B cell (primary cell): Measurements from ENCODE around the gene SSX2IP. TPM values are rescaled to one million over a fixed set of nuclear protein-coding genes. Genes with fewer than 3 reads are reported as not detected.

Source experiments
- ATAC-seq: fragments of 200-7000 bp; cut with Tn5 transposase; one replicate; pipeline ENCODE4 v1.10.0; 2021; ENCODE audit warnings: low read depth, mild to moderate bottlenecking, moderate number of reproducible peaks, moderate library complexity
- CTCF ChIA-PET: fragments of 350-600 bp; sonication (Branson Sonifier 250); formaldehyde crosslinking; loops from one replicate; lab custom pipeline; 2021; ENCODE audit warnings: antibody characterized with exemption, inconsistent platforms; lab: Charles Lee
- POLR2A ChIA-PET: fragments of 350-600 bp; sonication (Branson Sonifier 250); formaldehyde crosslinking; loops from one replicate; lab custom pipeline; 2021; ENCODE audit warnings: antibody characterized with exemption; lab: Charles Lee
- DNase-seq: peaks from one replicate; pipeline ENCODE4 v3.0.0; 2013
- H2AFZ ChIP-seq: 2 replicates; pipeline ENCODE4 v1.6.1; 2012; ENCODE audit warnings: mild to moderate bottlenecking, low read depth, low read length; ENCODE audit not compliant: insufficient read depth, poor library complexity, severe bottlenecking
- H3K27ac ChIP-seq, 2 donors: 1 replicate in 1 of 2; 2 replicates in 1 of 2; pipeline ENCODE4 v1.5.1; 2012 to 2013; ENCODE audit warnings: low read length in 2 of 2, mild to moderate bottlenecking in 2 of 2, moderate library complexity in 1 of 2
- H3K27me3 ChIP-seq, 4 experiments: fragments of 200-600 bp in 1 of 4; sonication (generic) in 1 of 4; replicated peaks in 1 of 4; 1 replicate in 2 of 4; 2 replicates in 2 of 4; pipeline versions ENCODE4 v1.6.1 to v1.7.0; 2013 to 2016; ENCODE audit warnings: low read length in 3 of 4, mild to moderate bottlenecking in 2 of 4, mixed read lengths in 1 of 4, moderate library complexity in 1 of 4; ENCODE audit not compliant: insufficient read depth in 4 of 4, control insufficient read depth in 3 of 4; ENCODE audit errors: control extremely low read depth in 1 of 4
- H3K36me3 ChIP-seq, 2 experiments: replicated peaks in 1 of 2; 1 replicate in 1 of 2; 2 replicates in 1 of 2; pipeline versions ENCODE4 v1.6.1 to v1.7.1; 2013; ENCODE audit warnings: low read length in 1 of 2; ENCODE audit not compliant: insufficient read depth in 2 of 2, control insufficient read depth in 1 of 2; ENCODE audit errors: control extremely low read depth in 1 of 2, extremely low read depth in 1 of 2
- H3K4me1 ChIP-seq, 2 donors: fragments of 200-600 bp in 1 of 2; sonication (generic) in 1 of 2; 1 replicate in 1 of 2; 2 replicates in 1 of 2; pipeline versions ENCODE4 v1.5.1 to v1.6.1; 2013 to 2017; ENCODE audit warnings: low read length in 2 of 2; ENCODE audit not compliant: control insufficient read depth in 2 of 2, insufficient read depth in 2 of 2
- H3K4me2 ChIP-seq: replicated peaks from 2 replicates; pipeline ENCODE3; 2012; ENCODE audit warnings: mild to moderate bottlenecking, low read depth, low read length; ENCODE audit not compliant: poor library complexity, severe bottlenecking
- H3K4me3 ChIP-seq, 5 experiments: fragments of 200-600 bp in 1 of 5; sonication (generic) in 1 of 5; 1 replicate in 3 of 5; 2 replicates in 2 of 5; pipeline versions ENCODE4 v1.5.1 to v1.7.0; 2011 to 2016; ENCODE audit warnings: low read length in 4 of 5, mild to moderate bottlenecking in 4 of 5, low read depth in 2 of 5, control low read depth in 1 of 5, moderate library complexity in 1 of 5; ENCODE audit not compliant: insufficient read depth in 1 of 5; ENCODE audit errors: control extremely low read depth in 1 of 5, extremely low read depth in 1 of 5
- H3K79me2 ChIP-seq: fragments of 200-600 bp; sonication (generic); one replicate; pipeline ENCODE4 v1.6.0; 2016; ENCODE audit warnings: low read length; ENCODE audit not compliant: control insufficient read depth, insufficient read depth
- H3K9ac ChIP-seq: fragments of 200-600 bp; sonication (generic); 2 replicates; pipeline ENCODE4 v1.6.1; 2017; ENCODE audit warnings: mild to moderate bottlenecking, low read length, moderate library complexity
- H3K9me3 ChIP-seq, 3 donors: one replicate each; pipeline versions ENCODE4 v1.6.1 to v1.7.1; 2013; ENCODE audit warnings: low read length in 2 of 3; ENCODE audit not compliant: control insufficient read depth in 2 of 3, insufficient read depth in 1 of 3; ENCODE audit errors: control extremely low read depth in 1 of 3
- H4K20me1 ChIP-seq: 2 replicates; pipeline ENCODE4 v1.6.0; 2012; ENCODE audit warnings: mild to moderate bottlenecking, low read length; ENCODE audit not compliant: insufficient read depth, control insufficient read depth, poor library complexity, severe bottlenecking
- H3K27ac Mint-ChIP-seq: one replicate; pipeline ENCODE4 v1.8.0; 2021; ENCODE audit warnings: mixed read lengths
- H3K27me3 Mint-ChIP-seq: one replicate; pipeline ENCODE4 v1.8.0; 2021; ENCODE audit warnings: mixed read lengths
- H3K4me1 Mint-ChIP-seq: one replicate; pipeline ENCODE4 v1.8.0; 2021; ENCODE audit warnings: mixed read lengths
- H3K4me3 Mint-ChIP-seq: one replicate; pipeline ENCODE4 v1.8.0; 2021; ENCODE audit warnings: mixed read lengths
- H3K9me3 Mint-ChIP-seq: one replicate; pipeline ENCODE4 v1.8.0; 2022; ENCODE audit warnings: mixed read lengths; ENCODE audit not compliant: insufficient read depth
- EZH2 ChIP-seq: IDR thresholded peaks from 2 replicates; pipeline ENCODE4 v1.6.1; 2012; ENCODE audit warnings: borderline replicate concordance, low read depth, mild to moderate bottlenecking, moderate library complexity, low read length; ENCODE audit not compliant: insufficient read depth, poor library complexity, severe bottlenecking
- whole genome bisulfite sequencing: methylation state at CpG from one replicate; pipeline ENCODE4 v1.1.5; 2013; ENCODE audit warnings: missing lambda C conversion rate; ENCODE audit not compliant: insufficient coverage; 5-methylcytosine and 5-hydroxymethylcytosine counted together
- intact Hi-C: fragments of 100-400 bp; cut with micrococcal nuclease; formaldehyde crosslinking; loops from one replicate; pipeline ENCODE4 v1.10.0; 2022
- polyA plus RNA-seq: library from polyadenylated mRNA; depleted of rRNA; stranded (reverse); fragments of >200 nt; gene quantifications from 2 replicates; pipeline ENCODE4 v1.2.3, GENCODE V29; 2012
- total RNA-seq, 2 donors: library from RNA; stranded (reverse); fragments of 120-200 nt in 1 of 2; gene quantifications; 1 replicate in 1 of 2; 2 replicates in 1 of 2; pipeline versions ENCODE4 v1.2.3 to v1.2.4, GENCODE V29; 2013 to 2022
- TF ChIP-seq, protein P1 (sequence below): fragments of 200-600 bp; IDR thresholded peaks from one replicate; pipeline ENCODE4 v1.8.0; 2022; ENCODE audit warnings: antibody characterized with exemption, mild to moderate bottlenecking

SSX2IP gene
- total and polyA plus RNA-seq, 2 donors (not counting 1 experiment from before 2014, with no cell fraction given) = 0.95 to 10.3 TPM

DNA sequence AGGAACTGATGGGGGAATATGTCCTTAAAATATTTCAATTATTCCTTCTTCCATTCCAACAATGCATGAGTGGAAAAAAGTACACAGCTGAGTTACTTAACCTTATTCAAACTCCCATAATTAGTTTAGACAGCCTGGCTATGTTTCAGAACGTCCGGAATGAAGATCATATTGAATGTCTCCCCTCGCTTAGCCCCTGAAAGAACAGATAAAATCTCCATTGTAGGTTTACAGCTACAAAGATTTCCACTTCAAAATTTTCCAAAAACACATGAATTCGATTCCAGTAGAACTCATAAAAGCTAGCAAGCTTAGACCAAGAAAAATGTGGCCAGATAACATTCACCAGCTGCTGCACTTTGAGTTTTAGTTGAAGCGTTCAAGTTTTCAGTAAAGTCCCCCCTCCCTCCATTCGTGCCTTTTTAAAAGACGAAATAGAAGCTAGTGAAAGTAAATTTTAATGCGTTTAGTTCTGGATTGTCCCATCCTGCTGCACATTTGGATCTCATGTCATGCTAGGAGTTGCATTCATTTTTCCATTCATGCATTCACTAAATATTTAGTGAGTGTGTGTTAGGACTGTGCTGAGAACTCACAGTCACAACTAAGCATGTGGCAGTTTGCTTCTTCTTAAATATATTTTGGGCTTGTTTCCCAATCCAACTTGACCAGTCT, 29.4 kb upstream of the SSX2IP start:
- H2AFZ ChIP-seq = no peak overlapping the region
- no peak overlapping the region for H3K4me2 ChIP-seq
- Mint-ChIP-seq H3K4me1 (no peaks in the 10 kb centered on the region), H3K27me3 (peaks cover 8% of the 10 kb centered on the region), H3K4me3 (no peak overlapping the region), H3K27ac (no peak overlapping the region), H3K9me3 (no peaks in the 10 kb centered on the region)
- H4K20me1 ChIP-seq = no peaks in the 10 kb centered on the region
- H3K9me3 ChIP-seq = no peaks in the 10 kb centered on the region
- H3K4me1 ChIP-seq = no peaks in the 10 kb centered on the region
- no peak overlapping the region for H3K9ac ChIP-seq
- CTCF ChIA-PET = interaction anchor here (1.0 kb wide), 1 partner anchor 278 kb away, joined by 6 read pairs; no protein-coding TSS in a partner anchor
- H3K4me3 ChIP-seq = no peak overlapping the region
- H3K36me3 ChIP-seq = no peaks in the 10 kb centered on the region
- H3K79me2 ChIP-seq = no peaks in the 10 kb centered on the region
- 85% methylated on average over 4 of the region's 8 CpGs for WGBS
- TF ChIP-seq, protein P1, sequence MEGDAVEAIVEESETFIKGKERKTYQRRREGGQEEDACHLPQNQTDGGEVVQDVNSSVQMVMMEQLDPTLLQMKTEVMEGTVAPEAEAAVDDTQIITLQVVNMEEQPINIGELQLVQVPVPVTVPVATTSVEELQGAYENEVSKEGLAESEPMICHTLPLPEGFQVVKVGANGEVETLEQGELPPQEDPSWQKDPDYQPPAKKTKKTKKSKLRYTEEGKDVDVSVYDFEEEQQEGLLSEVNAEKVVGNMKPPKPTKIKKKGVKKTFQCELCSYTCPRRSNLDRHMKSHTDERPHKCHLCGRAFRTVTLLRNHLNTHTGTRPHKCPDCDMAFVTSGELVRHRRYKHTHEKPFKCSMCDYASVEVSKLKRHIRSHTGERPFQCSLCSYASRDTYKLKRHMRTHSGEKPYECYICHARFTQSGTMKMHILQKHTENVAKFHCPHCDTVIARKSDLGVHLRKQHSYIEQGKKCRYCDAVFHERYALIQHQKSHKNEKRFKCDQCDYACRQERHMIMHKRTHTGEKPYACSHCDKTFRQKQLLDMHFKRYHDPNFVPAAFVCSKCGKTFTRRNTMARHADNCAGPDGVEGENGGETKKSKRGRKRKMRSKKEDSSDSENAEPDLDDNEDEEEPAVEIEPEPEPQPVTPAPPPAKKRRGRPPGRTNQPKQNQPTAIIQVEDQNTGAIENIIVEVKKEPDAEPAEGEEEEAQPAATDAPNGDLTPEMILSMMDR = no peak
- no peak for TF ChIP-seq EZH2
- no peak overlapping the region for H3K27ac ChIP-seq
- DNase-seq = no peak
- POLR2A ChIA-PET = no interaction called here
- intact Hi-C loops = no loop called here
- peaks cover 0 to 4% (median 0%) of the 10 kb centered on the region in 4 experiments for H3K27me3 ChIP-seq
- no peak for ATAC-seq

DNA sequence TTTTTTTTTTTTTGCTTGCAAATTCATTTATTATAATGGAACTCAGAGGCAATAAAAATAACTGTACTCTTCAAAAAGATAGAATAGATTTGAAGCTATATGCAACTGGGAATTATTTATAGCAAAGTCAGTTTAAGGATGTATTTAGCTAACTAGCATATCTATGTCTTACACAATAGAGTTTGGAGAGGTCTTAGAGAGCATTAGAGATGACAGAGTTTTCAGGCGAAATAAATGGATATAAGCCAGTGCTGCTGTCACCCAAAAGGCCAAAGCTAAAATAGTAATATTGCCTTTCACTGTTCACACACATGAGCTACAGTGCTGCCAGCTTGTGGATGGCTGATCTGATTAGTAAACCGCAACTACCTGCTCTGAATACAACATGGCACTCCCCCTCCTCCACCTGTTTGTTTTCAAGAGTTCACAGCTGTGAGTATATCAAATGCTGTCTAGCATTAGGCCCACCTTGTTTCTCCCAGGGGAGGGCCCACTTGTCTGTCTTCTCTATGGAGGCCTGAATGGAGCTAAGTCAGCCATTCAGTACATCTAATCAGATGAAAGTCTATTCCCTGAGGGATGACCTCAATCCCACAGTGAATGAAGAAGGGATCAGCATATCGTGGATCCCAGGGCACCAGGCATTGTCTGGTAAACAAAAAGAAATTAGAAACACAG, 25.2 kb upstream of the SSX2IP start:
- Mint-ChIP-seq H3K4me1 (no peaks in the 10 kb centered on the region), H3K27ac (no peak overlapping the region), H3K27me3 (peaks cover 9% of the 10 kb centered on the region), H3K4me3 (no peak overlapping the region), H3K9me3 (no peaks in the 10 kb centered on the region)
- Histone ChIP-seq H3K4me2 (no peak overlapping the region), H3K4me1 (no peaks in the 10 kb centered on the region), H4K20me1 (no peaks in the 10 kb centered on the region), H3K9ac (no peak overlapping the region), H3K9me3 (no peaks in the 10 kb centered on the region), H3K79me2 (no peaks in the 10 kb centered on the region), H3K36me3 (no peaks in the 10 kb centered on the region), H2AFZ (no peak overlapping the region), H3K27me3 (no peaks in the 10 kb centered on the region), H3K27ac (no peak overlapping the region), H3K4me3 (no peak overlapping the region)
- ATAC-seq = no peak
- intact Hi-C loops = no loop called here
- TF ChIP-seq EZH2 = no peak
- TF ChIP-seq, protein P1 = no peak
- POLR2A ChIA-PET = no interaction called here
- CTCF ChIA-PET = interaction anchor here (0.7 kb wide), 1 partner anchor 273 kb away, joined by 3 read pairs; no protein-coding TSS in a partner anchor
- 100% methylated on average over 1 of the region's 3 CpGs for WGBS
- DNase-seq = no peak
